ENCODE results near the gene CPS1. TPM values are rescaled to one million over a fixed set of nuclear protein-coding genes. Genes with fewer than 3 reads are reported as not detected.

CPS1 gene
- total RNA-seq, 1 experiment from 2014 or later = 0.62 TPM

GRCh38 chr2:210536973-210537650 lies 19.3 kb upstream of the CPS1 start:
- ChIA-PET POLR2A (ENCODE audit: low non-redundant PET) (no interaction called here), CTCF (no interaction called here)

GRCh38 chr2:210539035-210539434 lies 17.4 kb upstream of the CPS1 start:
- no peaks in the 10 kb centered on the region for H3K27me3 ChIP-seq (replicated peaks; ENCODE audit: insufficient read depth, low read depth, low read length, poor library complexity)
- BruUV-seq (replicated peaks) = no TSS peak
- no peaks in the 10 kb centered on the region for H3K9me3 ChIP-seq (ENCODE audit: low read depth, low read length, poor library complexity, severe bottlenecking)
- H3K27ac ChIP-seq (ENCODE audit: low read depth, low read length, poor library complexity, severe bottlenecking) = no peak overlapping the region
- intact Hi-C loops (cut with micrococcal nuclease; ENCODE audit: unreplicated experiment) = no loop called here
- CTCF ChIA-PET = no interaction called here
- TF ChIP-seq CTCF (conservative IDR thresholded peaks at IDR 0.05; ENCODE audit: low read depth, low read length) (no peak), EZH2 (IDR thresholded peaks at IDR 0.05; ENCODE audit: borderline replicate concordance, low read depth, low read length, poor library complexity, severe bottlenecking) (no peak)
- DNase-seq (ENCODE audit: low spot score) = no peak
- no peaks in the 10 kb centered on the region for H3K4me1 ChIP-seq (ENCODE audit: insufficient read depth, low read length, poor library complexity, severe bottlenecking)
- no peaks in the 10 kb centered on the region for H3K36me3 ChIP-seq (ENCODE audit: insufficient read depth, low read length, poor library complexity, severe bottlenecking)
- POLR2A ChIA-PET (ENCODE audit: low non-redundant PET) = no interaction called here
- no peak overlapping the region for H3K4me3 ChIP-seq (ENCODE audit: low read depth, low read length, poor library complexity, severe bottlenecking)

More at GRCh38 chr2:210536973-210537650, 19.3 kb upstream of the CPS1 start:
- Histone ChIP-seq H3K9me3 (ENCODE audit: low read depth, low read length, poor library complexity, severe bottlenecking) (no peaks in the 10 kb centered on the region), H3K36me3 (ENCODE audit: insufficient read depth, low read length, poor library complexity, severe bottlenecking) (no peaks in the 10 kb centered on the region), H3K4me3 (ENCODE audit: low read depth, low read length, poor library complexity, severe bottlenecking) (no peak overlapping the region), H3K27me3 (replicated peaks; ENCODE audit: insufficient read depth, low read depth, low read length, poor library complexity) (no peaks in the 10 kb centered on the region), H3K4me1 (ENCODE audit: insufficient read depth, low read length, poor library complexity, severe bottlenecking) (no peaks in the 10 kb centered on the region), H3K27ac (ENCODE audit: low read depth, low read length, poor library complexity, severe bottlenecking) (no peak overlapping the region)
- intact Hi-C loops (cut with micrococcal nuclease; ENCODE audit: unreplicated experiment) = no loop called here
- TF ChIP-seq EZH2 (IDR thresholded peaks at IDR 0.05; ENCODE audit: borderline replicate concordance, low read depth, low read length, poor library complexity, severe bottlenecking) (no peak), CTCF (conservative IDR thresholded peaks at IDR 0.05; ENCODE audit: low read depth, low read length) (no peak)
- BruUV-seq (replicated peaks) = no TSS peak
- no peak for DNase-seq (ENCODE audit: low spot score)

GRCh38 chr2:210539578-210540416 lies 16.6 kb upstream of the CPS1 start:
- TF ChIP-seq CTCF (conservative IDR thresholded peaks at IDR 0.05; ENCODE audit: low read depth, low read length) (no peak), EZH2 (IDR thresholded peaks at IDR 0.05; ENCODE audit: borderline replicate concordance, low read depth, low read length, poor library complexity, severe bottlenecking) (no peak)
- H3K4me3 ChIP-seq (ENCODE audit: low read depth, low read length, poor library complexity, severe bottlenecking) = no peak overlapping the region
- DNase-seq (ENCODE audit: low spot score) = no peak
- no peaks in the 10 kb centered on the region for H3K9me3 ChIP-seq (ENCODE audit: low read depth, low read length, poor library complexity, severe bottlenecking)
- H3K36me3 ChIP-seq (ENCODE audit: insufficient read depth, low read length, poor library complexity, severe bottlenecking) = no peaks in the 10 kb centered on the region
- ChIA-PET POLR2A (ENCODE audit: low non-redundant PET) (no interaction called here), CTCF (no interaction called here)
- no TSS peak for BruUV-seq (replicated peaks)
- no peak overlapping the region for H3K27ac ChIP-seq (ENCODE audit: low read depth, low read length, poor library complexity, severe bottlenecking)
- no peaks in the 10 kb centered on the region for H3K27me3 ChIP-seq (replicated peaks; ENCODE audit: insufficient read depth, low read depth, low read length, poor library complexity)
- intact Hi-C loops (cut with micrococcal nuclease; ENCODE audit: unreplicated experiment) = no loop called here
- H3K4me1 ChIP-seq (ENCODE audit: insufficient read depth, low read length, poor library complexity, severe bottlenecking) = no peaks in the 10 kb centered on the region

Data from A673 (cell line).